GM23248 (cell line): ENCODE measurements around the gene RAP2B.

Experiments
- EZH2 ChIP-seq: fragments of 200-600 bp; sonication (generic); IDR thresholded peaks from 2 replicates; pipeline ENCODE4 v1.6.1; 2018; ENCODE audit warnings: antibody characterized with exemption, mild to moderate bottlenecking; ENCODE audit not compliant: insufficient read depth, poor library complexity, severe bottlenecking
- EZH2phosphoT487 ChIP-seq: fragments of 200-600 bp; sonication (generic); IDR thresholded peaks from 2 replicates; pipeline ENCODE4 v1.6.1; 2018; ENCODE audit warnings: antibody characterized with exemption, moderate library complexity, mild to moderate bottlenecking, low read depth; ENCODE audit not compliant: insufficient read depth

- TF ChIP-seq EZH2, result no peak
- TF ChIP-seq EZH2phosphoT487, result no peak
Measured at GRCh38 chr3:153215497-153215896, 53.5 kb downstream of the RAP2B start.
